Nephron progenitor cell (in vitro differentiated cells): ENCODE data around the gene MRM1.

ENCODE experiments used
- DNase-seq: peaks from one replicate; pipeline ENCODE4 v3.0.0; 2021
- H3K27ac Mint-ChIP-seq: 2 replicates; pipeline ENCODE4 v1.8.0; 2021; ENCODE audit warnings: mild to moderate bottlenecking, moderate library complexity, mixed read lengths
- H3K27me3 Mint-ChIP-seq: 2 replicates; pipeline ENCODE4 v1.8.0; 2021; ENCODE audit warnings: mild to moderate bottlenecking, low read depth, mixed read lengths; ENCODE audit not compliant: poor library complexity
- H3K36me3 Mint-ChIP-seq: 2 replicates; pipeline ENCODE4 v1.8.0; 2021; ENCODE audit warnings: low read depth, mixed read lengths
- H3K4me1 Mint-ChIP-seq: 2 replicates; pipeline ENCODE4 v1.8.0; 2021; ENCODE audit warnings: mixed read lengths
- H3K4me3 Mint-ChIP-seq: 2 replicates; pipeline ENCODE4 v1.8.0; 2021; ENCODE audit warnings: mild to moderate bottlenecking, moderate library complexity, mixed read lengths
- H3K9me3 Mint-ChIP-seq: 2 replicates; pipeline ENCODE4 v1.8.0; 2021; ENCODE audit warnings: mild to moderate bottlenecking, moderate library complexity, mixed read lengths
- TF ChIP-seq, protein P1 (sequence below): fragments of 200-600 bp; sonication (generic); IDR thresholded peaks from 2 replicates; pipeline ENCODE4 v1.5.0; 2021; ENCODE audit warnings: antibody characterized with exemption

Gene MRM1

GRCh38 chr17:36611345-36612072 lies 10.1 kb downstream of the MRM1 start:
- H3K9me3 Mint-ChIP-seq = peaks cover 4% of the 10 kb centered on the region
- TF ChIP-seq, protein P1, sequence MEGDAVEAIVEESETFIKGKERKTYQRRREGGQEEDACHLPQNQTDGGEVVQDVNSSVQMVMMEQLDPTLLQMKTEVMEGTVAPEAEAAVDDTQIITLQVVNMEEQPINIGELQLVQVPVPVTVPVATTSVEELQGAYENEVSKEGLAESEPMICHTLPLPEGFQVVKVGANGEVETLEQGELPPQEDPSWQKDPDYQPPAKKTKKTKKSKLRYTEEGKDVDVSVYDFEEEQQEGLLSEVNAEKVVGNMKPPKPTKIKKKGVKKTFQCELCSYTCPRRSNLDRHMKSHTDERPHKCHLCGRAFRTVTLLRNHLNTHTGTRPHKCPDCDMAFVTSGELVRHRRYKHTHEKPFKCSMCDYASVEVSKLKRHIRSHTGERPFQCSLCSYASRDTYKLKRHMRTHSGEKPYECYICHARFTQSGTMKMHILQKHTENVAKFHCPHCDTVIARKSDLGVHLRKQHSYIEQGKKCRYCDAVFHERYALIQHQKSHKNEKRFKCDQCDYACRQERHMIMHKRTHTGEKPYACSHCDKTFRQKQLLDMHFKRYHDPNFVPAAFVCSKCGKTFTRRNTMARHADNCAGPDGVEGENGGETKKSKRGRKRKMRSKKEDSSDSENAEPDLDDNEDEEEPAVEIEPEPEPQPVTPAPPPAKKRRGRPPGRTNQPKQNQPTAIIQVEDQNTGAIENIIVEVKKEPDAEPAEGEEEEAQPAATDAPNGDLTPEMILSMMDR = no peak
- peaks cover 58% of the 10 kb centered on the region for H3K4me1 Mint-ChIP-seq
- H3K4me3 Mint-ChIP-seq = no peak overlapping the region
- H3K27me3 Mint-ChIP-seq = peaks cover 6% of the 10 kb centered on the region
- peaks cover 16% of the 10 kb centered on the region for H3K36me3 Mint-ChIP-seq
- no peak for DNase-seq
- no peak overlapping the region for H3K27ac Mint-ChIP-seq

- Mint-ChIP-seq H3K36me3 (peaks cover 16% of the 10 kb centered on the region), H3K9me3 (peaks cover 4% of the 10 kb centered on the region), H3K4me1 (peaks cover 60% of the 10 kb centered on the region), H3K27me3 (peaks cover 8% of the 10 kb centered on the region), H3K4me3 (no peak overlapping the region), H3K27ac (no peak overlapping the region)
- no peak for DNase-seq
- TF ChIP-seq, protein P1 = no peak
These were observed 10.9 kb downstream of the MRM1 start for GRCh38 chr17:36612323-36612722.

DNA sequence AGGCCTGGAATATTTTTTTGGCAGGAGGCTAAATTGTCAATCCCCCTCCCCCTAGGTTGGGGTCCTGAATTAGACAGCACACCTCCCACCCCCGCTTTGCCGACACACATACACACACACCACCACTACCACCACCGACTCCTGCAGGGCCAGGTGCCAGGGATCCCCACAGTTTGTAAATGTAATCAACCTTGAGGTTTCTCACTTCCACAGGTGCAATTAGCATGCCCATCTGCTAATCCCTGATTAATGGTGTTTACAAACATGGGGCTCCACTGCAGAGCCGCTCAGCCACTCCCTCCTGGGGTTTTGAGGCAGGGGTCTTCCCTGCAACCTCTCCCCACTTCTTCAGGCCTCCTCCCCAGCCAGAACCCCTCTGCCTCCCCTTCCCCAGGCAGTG lies 11.8 kb downstream of the MRM1 start:
- Mint-ChIP-seq H3K36me3 (peaks cover 10% of the 10 kb centered on the region), H3K27me3 (peaks cover 11% of the 10 kb centered on the region), H3K27ac (no peak overlapping the region), H3K4me1 (peaks cover 64% of the 10 kb centered on the region), H3K4me3 (no peak overlapping the region), H3K9me3 (peaks cover 4% of the 10 kb centered on the region)
- TF ChIP-seq, protein P1 = no peak
- DNase-seq = no peak

GRCh38 chr17:36614081-36614480 lies 12.7 kb downstream of the MRM1 start:
- peaks cover 10% of the 10 kb centered on the region for H3K36me3 Mint-ChIP-seq
- H3K9me3 Mint-ChIP-seq = peaks cover 4% of the 10 kb centered on the region
- H3K27me3 Mint-ChIP-seq = peaks cover 11% of the 10 kb centered on the region
- peaks cover 55% of the 10 kb centered on the region for H3K4me1 Mint-ChIP-seq
- no peak for DNase-seq
- peak overlapping the region; percentile 90 for H3K27ac Mint-ChIP-seq
- TF ChIP-seq, protein P1 = no peak
- H3K4me3 Mint-ChIP-seq = no peak overlapping the region

GRCh38 chr17:36614933-36615332 lies 13.6 kb downstream of the MRM1 start:
- TF ChIP-seq, protein P1 = no peak
- H3K27ac Mint-ChIP-seq = peak overlapping the region; percentile 39
- H3K4me3 Mint-ChIP-seq = no peak overlapping the region
- H3K36me3 Mint-ChIP-seq = peaks cover 10% of the 10 kb centered on the region
- peaks cover 4% of the 10 kb centered on the region for H3K9me3 Mint-ChIP-seq
- H3K4me1 Mint-ChIP-seq = peaks cover 50% of the 10 kb centered on the region
- H3K27me3 Mint-ChIP-seq = peaks cover 15% of the 10 kb centered on the region
- peak; percentile 43 for DNase-seq
